SK-N-SH treated with all-trans-retinoic acid at 6 μM for 48 hours (cell line): ENCODE data around the gene ARHGEF10L.

Experiments
- ARNTL ChIP-seq: fragments of 450-650 bp; formaldehyde crosslinking; IDR thresholded peaks from 2 replicates; pipeline ENCODE4 v1.5.0; 2020; ENCODE audit warnings: low read depth, mild to moderate bottlenecking, moderate library complexity, borderline replicate concordance
- CSDC2 ChIP-seq: fragments of 250-450 bp; sonication (Bioruptor Pico); IDR thresholded peaks from 2 replicates; pipeline ENCODE4 v1.5.0; 2020; ENCODE audit warnings: mild to moderate bottlenecking, moderate library complexity
- ESRRG ChIP-seq: fragments of 250-450 bp; sonication (Bioruptor Pico); IDR thresholded peaks from 2 replicates; pipeline ENCODE4 v1.6.1; 2021; ENCODE audit warnings: mild to moderate bottlenecking
- GLIS3 ChIP-seq: fragments of 250-450 bp; sonication (Bioruptor Pico); IDR thresholded peaks from 2 replicates; pipeline ENCODE4 v1.5.0; 2020; ENCODE audit warnings: mild to moderate bottlenecking, moderate library complexity
- ISL1 ChIP-seq: fragments of 250-450 bp; sonication (Bioruptor Pico); IDR thresholded peaks from 2 replicates; pipeline ENCODE4 v2.1.2; 2022; ENCODE audit warnings: mild to moderate bottlenecking, moderate library complexity
- PATZ1 ChIP-seq: fragments of 250-450 bp; sonication (Bioruptor Pico); IDR thresholded peaks from 2 replicates; pipeline ENCODE4 v1.8.0; 2020; ENCODE audit warnings: mild to moderate bottlenecking, moderate library complexity, borderline replicate concordance
- POU6F1 ChIP-seq: fragments of 250-450 bp; sonication (Bioruptor Pico); IDR thresholded peaks from 2 replicates; pipeline ENCODE4 v1.8.0; 2021; ENCODE audit warnings: low read depth, mild to moderate bottlenecking, moderate library complexity, borderline replicate concordance
- SNAI2 ChIP-seq: fragments of 250-450 bp; sonication (Bioruptor Pico); IDR thresholded peaks from 2 replicates; pipeline ENCODE4 v1.5.0; 2020; ENCODE audit warnings: mild to moderate bottlenecking, moderate library complexity
- ZC3H10 ChIP-seq: fragments of 250-450 bp; sonication (Bioruptor Pico); IDR thresholded peaks from 2 replicates; pipeline ENCODE4 v1.5.1; 2021; ENCODE audit warnings: mild to moderate bottlenecking, moderate library complexity
- ZFP30 ChIP-seq: fragments of 450-650 bp; formaldehyde crosslinking; IDR thresholded peaks from 2 replicates; pipeline ENCODE4 v1.5.0; 2022; ENCODE audit warnings: mild to moderate bottlenecking, moderate library complexity
- ZNF70 ChIP-seq: fragments of 450-650 bp; formaldehyde crosslinking; IDR thresholded peaks from 2 replicates; pipeline ENCODE4 v1.5.0; 2020; ENCODE audit warnings: mild to moderate bottlenecking, moderate library complexity
- TF ChIP-seq, protein P1 (sequence below): fragments of 250-450 bp; sonication (Bioruptor Pico); IDR thresholded peaks from 2 replicates; pipeline ENCODE4 v1.5.1; 2021; ENCODE audit warnings: mild to moderate bottlenecking, moderate library complexity

GRCh38 chr1:17601643-17602382 lies 62.3 kb downstream of the ARHGEF10L start:
- TF ChIP-seq POU6F1 (no peak), GLIS3 (CRISPR knock-in tag) (no peak), ZNF70 (no peak), PATZ1 (CRISPR knock-in tag) (no peak), ESRRG (CRISPR knock-in tag) (no peak), ZC3H10 (no peak), SNAI2 (CRISPR knock-in tag) (no peak), ARNTL (CRISPR knock-in tag) (no peak), ISL1 (CRISPR knock-in tag) (no peak), ZFP30 (CRISPR knock-in tag) (no peak), CSDC2 (CRISPR knock-in tag) (no peak)
- TF ChIP-seq, protein P1, sequence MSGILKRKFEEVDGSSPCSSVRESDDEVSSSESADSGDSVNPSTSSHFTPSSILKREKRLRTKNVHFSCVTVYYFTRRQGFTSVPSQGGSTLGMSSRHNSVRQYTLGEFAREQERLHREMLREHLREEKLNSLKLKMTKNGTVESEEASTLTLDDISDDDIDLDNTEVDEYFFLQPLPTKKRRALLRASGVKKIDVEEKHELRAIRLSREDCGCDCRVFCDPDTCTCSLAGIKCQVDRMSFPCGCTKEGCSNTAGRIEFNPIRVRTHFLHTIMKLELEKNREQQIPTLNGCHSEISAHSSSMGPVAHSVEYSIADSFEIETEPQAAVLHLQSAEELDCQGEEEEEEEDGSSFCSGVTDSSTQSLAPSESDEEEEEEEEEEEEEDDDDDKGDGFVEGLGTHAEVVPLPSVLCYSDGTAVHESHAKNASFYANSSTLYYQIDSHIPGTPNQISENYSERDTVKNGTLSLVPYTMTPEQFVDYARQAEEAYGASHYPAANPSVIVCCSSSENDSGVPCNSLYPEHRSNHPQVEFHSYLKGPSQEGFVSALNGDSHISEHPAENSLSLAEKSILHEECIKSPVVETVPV (CRISPR knock-in tag) = no peak
